H1 (cell line): ENCODE data around the gene HIPK1. TPM values are rescaled to one million over a fixed set of nuclear protein-coding genes. Genes with fewer than 3 reads are reported as not detected.

ENCODE experiments used
- CTCF ChIA-PET: fragments of 300-600 bp; sonication (Branson Sonifier 250); formaldehyde crosslinking; loops from one replicate; lab custom pipeline; 2021; ENCODE audit not compliant: partially characterized antibody; lab: Charles Lee
- POLR2A ChIA-PET: fragments of 300-600 bp; sonication (Branson Sonifier 250); formaldehyde crosslinking; loops from one replicate; lab custom pipeline; 2021; ENCODE audit warnings: inconsistent platforms; ENCODE audit not compliant: partially characterized antibody; lab: Charles Lee
- DNase-seq, 2 experiments: peaks; one replicate each; pipeline versions ENCODE4 v3.0.0 to v3.0.0-alpha.2; 2010 to 2022; ENCODE audit warnings: low spot score in 2 of 2, low read depth in 1 of 2, mixed read lengths in 1 of 2
- FAIRE-seq: peaks from 2 replicates; lab custom pipeline; 2011; peaks lifted over from hg19 to GRCh38; lab: Jason Lieb, UNC
- H2AFZ ChIP-seq: 2 replicates; pipeline ENCODE4 v1.8.1; 2012; ENCODE audit warnings: low read length, inconsistent platforms
- H2AK5ac ChIP-seq: 2 replicates; pipeline ENCODE4 v1.6.1; 2013; ENCODE audit warnings: low read depth, low read length
- H2BK120ac ChIP-seq: replicated peaks from 2 replicates; pipeline ENCODE3; 2013; ENCODE audit warnings: low read depth, low read length, inconsistent platforms
- H2BK12ac ChIP-seq: 2 replicates; pipeline ENCODE4 v1.6.1; 2013; ENCODE audit warnings: low read depth, low read length
- H2BK15ac ChIP-seq: 2 replicates; pipeline ENCODE4 v1.6.1; 2013; ENCODE audit warnings: low read length
- H2BK20ac ChIP-seq: 2 replicates; pipeline ENCODE4 v1.6.1; 2013; ENCODE audit warnings: low read length
- H2BK5ac ChIP-seq: 2 replicates; pipeline ENCODE4 v1.6.1; 2013; ENCODE audit warnings: low read depth, low read length
- H3K14ac ChIP-seq: 2 replicates; pipeline ENCODE4 v1.6.1; 2013; ENCODE audit warnings: inconsistent platforms; ENCODE audit not compliant: insufficient read length
- H3K18ac ChIP-seq: 2 replicates; pipeline ENCODE4 v1.6.1; 2013; ENCODE audit warnings: low read length; ENCODE audit errors: extremely low read depth
- H3K23ac ChIP-seq: 2 replicates; pipeline ENCODE4 v1.6.1; 2013; ENCODE audit warnings: inconsistent platforms; ENCODE audit not compliant: insufficient read length
- H3K23me2 ChIP-seq: 2 replicates; pipeline ENCODE4 v1.6.1; 2013; ENCODE audit warnings: low read depth, low read length
- H3K27ac ChIP-seq: 2 replicates; pipeline ENCODE4 v1.6.1; 2011; ENCODE audit warnings: low read depth, low read length, inconsistent platforms
- H3K27me3 ChIP-seq, 4 experiments: replicated peaks in 1 of 4; 1 replicate in 1 of 4; 2 replicates in 3 of 4; pipeline versions ENCODE4 v1.6.1 to v1.8.1; 2011 to 2013; ENCODE audit warnings: low read length in 3 of 4, mild to moderate bottlenecking in 3 of 4, inconsistent platforms in 2 of 4, mixed read lengths in 2 of 4, moderate library complexity in 1 of 4; ENCODE audit not compliant: control insufficient read depth in 3 of 4, insufficient read depth in 3 of 4; ENCODE audit errors: extremely low read depth in 1 of 4
- H3K36me3 ChIP-seq, 4 experiments: 2 replicates each; pipeline versions ENCODE4 v1.6.1 to v1.8.1; 2011 to 2013; ENCODE audit warnings: mild to moderate bottlenecking in 4 of 4, low read length in 3 of 4, moderate library complexity in 2 of 4, control low read depth in 1 of 4, inconsistent platforms in 1 of 4; ENCODE audit not compliant: insufficient read depth in 4 of 4, control insufficient read depth in 2 of 4
- H3K4ac ChIP-seq: replicated peaks from 2 replicates; pipeline ENCODE3; 2013; ENCODE audit warnings: low read length, low read depth, mixed read lengths, inconsistent platforms; ENCODE audit not compliant: insufficient read length
- H3K4me1 ChIP-seq, 4 experiments: replicated peaks in 1 of 4; 1 replicate in 1 of 4; 2 replicates in 3 of 4; pipeline versions ENCODE4 v1.6.1 to v1.8.1; 2011 to 2013; ENCODE audit warnings: low read length in 3 of 4, inconsistent platforms in 2 of 4, mixed read lengths in 1 of 4; ENCODE audit not compliant: insufficient read depth in 4 of 4, control insufficient read depth in 3 of 4
- H3K4me2 ChIP-seq, 2 experiments: 2 replicates each; pipeline versions ENCODE4 v1.6.1 to v1.8.1; 2011 to 2013; ENCODE audit warnings: low read depth in 2 of 2, low read length in 2 of 2, control low read depth in 1 of 2, inconsistent platforms in 1 of 2, mild to moderate bottlenecking in 1 of 2; ENCODE audit not compliant: insufficient read depth in 1 of 2
- H3K4me3 ChIP-seq, 4 experiments: fragments of 200-600, 300-600 bp in 1 of 4; sonication (generic), shearing (Covaris generic), sonication (Bioruptor Twin) in 1 of 4; 2 replicates each; pipeline versions ENCODE4 v1.5.1 to v1.8.1; 2011 to 2016; ENCODE audit warnings: low read length in 4 of 4, low read depth in 3 of 4, control low read depth in 2 of 4, inconsistent platforms in 2 of 4, mild to moderate bottlenecking in 2 of 4, mixed read lengths in 1 of 4, moderate library complexity in 1 of 4; ENCODE audit not compliant: insufficient read depth in 2 of 4; ENCODE audit errors: extremely low read depth in 1 of 4
- H3K56ac ChIP-seq: replicated peaks from 2 replicates; pipeline ENCODE3; 2013; ENCODE audit warnings: low read depth, mild to moderate bottlenecking, mixed read lengths, low read length, inconsistent platforms; ENCODE audit not compliant: insufficient read length
- H3K79me1 ChIP-seq: 2 replicates; pipeline ENCODE4 v1.6.1; 2013; ENCODE audit warnings: low read depth, low read length, control low read depth
- H3K79me2 ChIP-seq, 2 experiments: 2 replicates each; pipeline versions ENCODE4 v1.6.1 to v1.8.1; 2012 to 2013; ENCODE audit warnings: low read length in 2 of 2, mild to moderate bottlenecking in 2 of 2, inconsistent platforms in 1 of 2; ENCODE audit not compliant: insufficient read depth in 2 of 2, control insufficient read depth in 1 of 2
- H3K9ac ChIP-seq, 4 experiments: replicated peaks in 1 of 4; 1 replicate in 1 of 4; 2 replicates in 3 of 4; pipeline versions ENCODE4 v1.6.1 to v1.8.1; 2011 to 2013; ENCODE audit warnings: low read depth in 3 of 4, low read length in 3 of 4, control low read depth in 2 of 4, mild to moderate bottlenecking in 2 of 4, moderate library complexity in 2 of 4, inconsistent platforms in 1 of 4; ENCODE audit errors: extremely low read depth in 1 of 4
- H3K9me3 ChIP-seq, 2 experiments: 2 replicates each; pipeline versions ENCODE4 v1.6.1 to v1.8.1; 2012 to 2013; ENCODE audit warnings: mild to moderate bottlenecking in 2 of 2, moderate library complexity in 2 of 2, control low read depth in 1 of 2, inconsistent platforms in 1 of 2, low read depth in 1 of 2, low read length in 1 of 2, mixed read lengths in 1 of 2; ENCODE audit not compliant: insufficient read depth in 2 of 2
- H4K20me1 ChIP-seq, 2 experiments: replicated peaks in 1 of 2; 2 replicates each; pipeline versions ENCODE3 to v1.8.1; 2011 to 2013; ENCODE audit warnings: inconsistent platforms in 2 of 2, low read length in 2 of 2, mild to moderate bottlenecking in 1 of 2; ENCODE audit not compliant: insufficient read depth in 2 of 2, control insufficient read depth in 1 of 2
- H4K5ac ChIP-seq: 2 replicates; pipeline ENCODE4 v1.6.1; 2013; ENCODE audit warnings: low read length, low read depth, mixed read lengths, inconsistent platforms; ENCODE audit not compliant: insufficient read length
- H4K8ac ChIP-seq: 2 replicates; pipeline ENCODE4 v1.8.0; 2013; ENCODE audit warnings: mild to moderate bottlenecking, moderate library complexity, low read length, inconsistent platforms; ENCODE audit not compliant: insufficient read depth; ENCODE audit errors: extremely low read depth
- H4K91ac ChIP-seq: replicated peaks from 2 replicates; pipeline ENCODE3; 2013; ENCODE audit warnings: low read length, mixed read lengths, inconsistent platforms; ENCODE audit not compliant: insufficient read length
- CBX8 ChIP-seq: fragments of 300-800, 300-1000 bp; sonication (generic); IDR thresholded peaks from 2 replicates; pipeline ENCODE4 v1.7.1; 2016; ENCODE audit warnings: low read depth, low read length, borderline replicate concordance
- HDAC2 ChIP-seq, 2 experiments: fragments of 300-600 bp in 1 of 2; sonication (generic) in 1 of 2; IDR thresholded peaks; 2 replicates each; pipeline ENCODE4 v1.6.1; 2011 to 2012; ENCODE audit warnings: low read depth in 2 of 2, low read length in 2 of 2, mild to moderate bottlenecking in 2 of 2, moderate library complexity in 2 of 2, borderline replicate concordance in 1 of 2, inconsistent platforms in 1 of 2
- TAF1 ChIP-seq: IDR thresholded peaks from 2 replicates; pipeline ENCODE4 v1.6.1; 2011; ENCODE audit warnings: mild to moderate bottlenecking, low read depth, low read length
- WGBS, 2 experiments: shearing (Covaris generic) in 1 of 2; methylation state at CpG; one replicate each; pipeline versions ENCODE4 v1.1.6 to v1.1.7; 2013 to 2015; ENCODE audit warnings: low lambda C conversion rate in 2 of 2, mixed read lengths in 2 of 2, inconsistent platforms in 1 of 2, low coverage in 1 of 2, missing lambda C conversion rate in 1 of 2; ENCODE audit not compliant: insufficient replicate concordance in 2 of 2, insufficient coverage in 1 of 2, insufficient read length in 1 of 2; ENCODE audit errors: extremely low coverage in 1 of 2, missing lambda C conversion rate in 1 of 2; 5-methylcytosine and 5-hydroxymethylcytosine counted together
- polyA plus RNA-seq, 7 experiments: library from polyadenylated mRNA; depleted of rRNA in 3 of 7; stranded (reverse) in 5 of 7; unstranded in 2 of 7; fragments of >200 nt in 5 of 7; fragments of 200-250 nt in 2 of 7; gene quantifications; 1 replicate in 5 of 7; 2 replicates in 1 of 7; 4 replicates in 1 of 7; pipeline versions ENCODE4 v1.2.1 to v1.2.3, GENCODE V29; 2011 to 2013; ENCODE audit warnings: missing spikeins in 2 of 7, mixed read lengths in 2 of 7
- total RNA-seq: library from RNA; stranded (reverse); fragmentation: NEBNext Ultra II Directional; extraction: Animal tissue kit (Norgen Biotek cat#: 25700); gene quantifications from 2 replicates; pipeline ENCODE4 v1.2.1, GENCODE V29; 2021

HIPK1 gene
- total and polyA plus RNA-seq, 2 of the 8 experiments (the other 6 are each of a cell fraction or from before 2014, with no cell fraction given), result 46.2 to 64.3 TPM

DNA sequence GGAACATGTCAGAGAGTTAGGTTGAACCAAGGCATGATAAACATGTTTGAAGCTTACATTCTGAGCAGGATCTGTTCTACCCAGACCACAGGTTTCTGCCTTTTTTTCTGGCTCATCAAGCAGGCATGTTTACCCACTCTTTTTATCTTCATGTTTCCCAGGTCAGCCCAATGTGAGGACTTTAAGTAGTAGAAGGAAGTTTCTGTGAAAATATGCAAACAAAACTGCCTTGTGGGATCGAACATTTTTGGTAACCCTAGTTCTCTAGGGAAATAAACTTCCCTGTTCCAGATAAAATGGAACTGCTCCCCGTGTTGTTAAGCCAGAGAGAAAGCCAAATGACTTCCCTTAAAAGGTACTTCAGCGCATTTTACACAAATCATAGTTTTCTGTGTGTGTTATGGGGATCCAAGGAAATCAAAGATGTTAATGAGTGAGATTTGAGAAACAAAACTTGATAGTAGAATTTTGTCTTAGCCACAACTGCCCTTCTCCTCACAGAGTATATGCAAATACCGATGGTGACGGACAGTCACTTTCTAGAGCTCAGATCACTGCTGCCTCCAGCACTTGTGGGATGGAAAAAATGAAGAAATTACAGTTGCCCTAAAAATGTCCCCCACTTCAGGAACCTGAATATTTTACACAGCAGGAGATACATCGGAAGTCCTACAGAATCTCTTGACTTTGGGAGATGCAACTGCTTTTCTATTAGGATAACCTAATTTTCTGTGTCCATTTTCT, 765 bp upstream of the HIPK1 start:
- H2BK15ac ChIP-seq, result no peak overlapping the region
- H4K5ac ChIP-seq, result no peak overlapping the region
- H3K79me1 ChIP-seq, result peaks cover 3% of the 10 kb centered on the region; the same call in 1 of the 2 replicates
- ChIA-PET POLR2A (interaction anchor here (0.9 to 4.4 kb wide), 5 partner anchors 21 to 169 kb away, joined by 3 to 66 read pairs (median 5); partner anchors contain the start of genes AP4B1, DCLRE1B, PHTF1 and RSBN1), CTCF (interaction anchor here (0.8 to 4.5 kb wide), 4 partner anchors 12 to 35 kb away, joined by 3 to 20 read pairs (median 6); partner anchors contain the start of genes AP4B1 and DCLRE1B)
- peaks cover 8 to 34% of the 10 kb centered on the region in 2 experiments for H3K79me2 ChIP-seq
- no peak overlapping the region for H2BK5ac ChIP-seq
- H4K20me1 ChIP-seq, result peaks cover 0 to 4% of the 10 kb centered on the region in 2 experiments
- no peak overlapping the region for H2BK120ac ChIP-seq
- no peak overlapping the region for H3K56ac ChIP-seq
- no peak overlapping the region for H2AK5ac ChIP-seq
- H2BK12ac ChIP-seq, result no peak overlapping the region
- DNase-seq, result no peak
- H3K9me3 ChIP-seq, result no peaks in the 10 kb centered on the region
- peaks cover 12% of the 10 kb centered on the region for H3K23me2 ChIP-seq
- H3K14ac ChIP-seq, result no peak overlapping the region
- no peak overlapping the region for H2BK20ac ChIP-seq
- no peak overlapping the region; a peak in 1 of 7 replicates for H3K9ac ChIP-seq
- H3K4me3 ChIP-seq, result peak overlapping the region; percentile 91 to 99 (median 94)
- no peaks in the 10 kb centered on the region; a peak in 1 of 7 replicates for H3K27me3 ChIP-seq
- H3K27ac ChIP-seq, result no peak overlapping the region
- no peak for TF ChIP-seq CBX8
- TF ChIP-seq TAF1, result no peak
- TF ChIP-seq HDAC2 (IDR thresholded peaks at IDR 0.05; ENCODE audit: borderline replicate concordance in 1 of 2, low read depth in 2 of 2, low read length in 2 of 2), result no peak
- H3K4ac ChIP-seq, result no peak overlapping the region
- H3K4me2 ChIP-seq, result peak overlapping the region; percentile 81 to 84
- H3K36me3 ChIP-seq, result no peaks in the 10 kb centered on the region
- peak overlapping the region; percentile 97 for H2AFZ ChIP-seq
- no peak overlapping the region for H4K91ac ChIP-seq
- no peak for FAIRE-seq
- H3K4me1 ChIP-seq, result peaks cover 0 to 4% (median under 1%) of the 10 kb centered on the region in 4 experiments; a peak in 4 of 7 replicates
- H3K18ac ChIP-seq, result no peak overlapping the region
- H3K23ac ChIP-seq, result no peak overlapping the region
- 66% methylated on average over 6 of the region's 6 CpGs; no CpG with 5 or more reads in 1 of the 2 experiments for WGBS, 2 experiments
- no peak overlapping the region for H4K8ac ChIP-seq
